K562 (cell line): ENCODE measurements around the gene TTLL12. TPM values are rescaled to one million over a fixed set of nuclear protein-coding genes. Genes with fewer than 3 reads are reported as not detected.

ENCODE experiments used
- ATAC-seq: fragments of 200-7000 bp; cut with Tn5 transposase; 3 replicates; pipeline ENCODE4 v1.9.1; 2020; ENCODE audit warnings: moderate library complexity
- BruUV-seq: library from RNA; stranded (reverse); fragments of 400-500 nt; replicated peaks from 2 replicates; lab custom pipeline; 2021; lab: Mats Ljungman, UMichigan
- CTCF ChIA-PET: fragments of 300-600 bp; formaldehyde crosslinking; extraction: SDS; loops from one replicate; lab custom pipeline; 2021; ENCODE audit warnings: low intra/inter-chr PET ratio; lab: Yijun Ruan, JAX
- POLR2A ChIA-PET: fragments of 300-600, 350-650 bp; sonication (Branson Sonifier 250); formaldehyde crosslinking; extraction: SDS; loops from one replicate; lab custom pipeline; 2021; ENCODE audit warnings: antibody characterized with exemption, inconsistent platforms; lab: Yijun Ruan, JAX
- DNase-seq, 4 experiments: peaks; one replicate each; pipeline versions ENCODE4 v3.0.0 to v3.0.0-alpha.2; 2011 to 2018; ENCODE audit warnings: low spot score in 3 of 4, mixed read lengths in 3 of 4; ENCODE audit errors: extremely low read depth in 1 of 4
- FAIRE-seq: peaks from 2 replicates; lab custom pipeline; 2011; peaks lifted over from hg19 to GRCh38; lab: Jason Lieb, UNC
- H2AFZ ChIP-seq: 2 replicates; pipeline ENCODE4 v1.6.0; 2011; ENCODE audit warnings: low read depth, low read length, control low read depth, inconsistent platforms
- H3K27ac ChIP-seq: fragments of 200-600 bp; 3 replicates; pipeline ENCODE4 v1.8.0; 2011; ENCODE audit warnings: low read depth, mild to moderate bottlenecking, control low read depth, inconsistent platforms, low read length, moderate library complexity, mixed read lengths; ENCODE audit errors: extremely low read depth
- H3K27me3 ChIP-seq, 2 experiments: fragments of 300-600 bp in 1 of 2; 2 replicates in 1 of 2; 3 replicates in 1 of 2; pipeline versions ENCODE4 v1.6.0 to v1.8.0; 2011; ENCODE audit warnings: inconsistent platforms in 2 of 2, low read length in 2 of 2, mild to moderate bottlenecking in 1 of 2, mixed read lengths in 1 of 2, moderate library complexity in 1 of 2; ENCODE audit not compliant: control insufficient read depth in 2 of 2, insufficient read depth in 2 of 2
- H3K36me3 ChIP-seq: fragments of 300-600 bp; 3 replicates; pipeline ENCODE4 v1.8.0; 2011; ENCODE audit warnings: mild to moderate bottlenecking, low read length, inconsistent platforms; ENCODE audit not compliant: control insufficient read depth, insufficient read depth
- H3K4me1 ChIP-seq, 2 experiments: fragments of 200-600 bp in 1 of 2; replicated peaks in 1 of 2; 2 replicates in 1 of 2; 3 replicates in 1 of 2; pipeline versions ENCODE4 v1.5.1 to v1.8.0; 2011; ENCODE audit warnings: inconsistent platforms in 2 of 2, low read length in 2 of 2, mild to moderate bottlenecking in 1 of 2, mixed read lengths in 1 of 2, moderate library complexity in 1 of 2; ENCODE audit not compliant: control insufficient read depth in 2 of 2, insufficient read depth in 2 of 2
- H3K4me2 ChIP-seq: 2 replicates; pipeline ENCODE4 v1.6.1; 2011; ENCODE audit warnings: low read length, control low read depth, inconsistent platforms, mixed read lengths; ENCODE audit not compliant: insufficient read depth
- H3K4me3 ChIP-seq: fragments of 200-600 bp; sonication (generic), shearing (Covaris generic); 2 replicates; pipeline ENCODE4 v1.5.1; 2016; ENCODE audit warnings: control low read depth, inconsistent platforms
- H3K79me2 ChIP-seq: fragments of 200-600 bp; 3 replicates; pipeline ENCODE4 v1.8.0; 2011; ENCODE audit warnings: low read length, inconsistent platforms; ENCODE audit not compliant: control insufficient read depth, insufficient read depth
- H3K9ac ChIP-seq, 2 experiments: 2 replicates each; pipeline versions ENCODE4 v1.6.0 to v1.6.1; 2011; ENCODE audit warnings: low read depth in 2 of 2, low read length in 2 of 2, control low read depth in 1 of 2, inconsistent platforms in 1 of 2, mild to moderate bottlenecking in 1 of 2, mixed read lengths in 1 of 2; ENCODE audit not compliant: insufficient read depth in 1 of 2
- H3K9me1 ChIP-seq: one replicate; pipeline ENCODE4 v1.6.0; 2011; ENCODE audit warnings: inconsistent platforms, mild to moderate bottlenecking, low read length, moderate library complexity; ENCODE audit not compliant: control insufficient read depth, insufficient read depth
- H3K9me3 ChIP-seq: replicated peaks from 2 replicates; pipeline ENCODE4 v1.5.1; 2011; ENCODE audit warnings: low read depth, low read length, inconsistent platforms; ENCODE audit not compliant: control insufficient read depth, insufficient read depth
- H4K20me1 ChIP-seq: replicated peaks from 2 replicates; pipeline ENCODE4 v1.6.1; 2011; ENCODE audit warnings: low read length, inconsistent platforms, mixed read lengths; ENCODE audit not compliant: control insufficient read depth, insufficient read depth
- ATF1 ChIP-seq, 2 experiments: fragments of 450-650 bp in 1 of 2; IDR thresholded peaks; 2 replicates each; pipeline ENCODE4 v1.6.1; 2016; ENCODE audit warnings: missing compliant biosample characterization in 1 of 2, missing genetic modification characterization in 1 of 2
- CREM ChIP-seq: IDR thresholded peaks from 2 replicates; pipeline ENCODE4 v1.6.1; 2014; ENCODE audit warnings: antibody characterized with exemption, low read depth
- DPF2 ChIP-seq: fragments of 450-650 bp; IDR thresholded peaks from 2 replicates; pipeline ENCODE4 v1.6.1; 2016
- ETV1 ChIP-seq: fragments of 450-650 bp; conservative IDR thresholded peaks from 2 replicates; pipeline ENCODE4 v1.6.1; 2016; ENCODE audit warnings: missing genetic modification characterization, control low read depth, low read depth, missing compliant biosample characterization
- PRPF4 ChIP-seq: fragments of 200-400 bp; formaldehyde crosslinking; IDR thresholded peaks from one replicate; pipeline ENCODE4 v1.6.1; 2017; ENCODE audit warnings: low read length, low read depth, mild to moderate bottlenecking; ENCODE audit not compliant: insufficient read depth, poor library complexity, severe bottlenecking
- ZKSCAN8 ChIP-seq: fragments of 200-800 bp; sonication (Bioruptor generic); IDR thresholded peaks from 2 replicates; pipeline ENCODE4 v1.6.1; 2016; ENCODE audit warnings: missing genetic modification characterization, missing compliant biosample characterization
- ZNF140 ChIP-seq: fragments of 250-450 bp; sonication (Bioruptor Pico); IDR thresholded peaks from 2 replicates; pipeline ENCODE4 v1.8.0; 2021; ENCODE audit warnings: moderate library complexity, mild to moderate bottlenecking, inconsistent platforms
- ZNF165 ChIP-seq: fragments of 250-450 bp; sonication (Bioruptor Pico); IDR thresholded peaks from 2 replicates; pipeline ENCODE4 v1.4.0; 2020; ENCODE audit warnings: borderline replicate concordance
- ZNF224 ChIP-seq: sonication (generic); formaldehyde crosslinking; IDR thresholded peaks from 2 replicates; pipeline ENCODE4 v1.8.0; 2022; ENCODE audit warnings: mild to moderate bottlenecking, missing genetic modification reagents
- WGBS: fragments of 100-300 bp; shearing (Covaris generic); methylation state at CpG from one replicate; pipeline ENCODE4 v1.1.6; 2016; ENCODE audit warnings: low coverage, mixed read lengths; ENCODE audit not compliant: insufficient coverage; ENCODE audit errors: missing lambda C conversion rate; 5-methylcytosine and 5-hydroxymethylcytosine counted together
- in situ Hi-C: fragments of 300-500 bp; cut with MboI; formaldehyde crosslinking; loops from 4 replicates; pipeline ENCODE4 v1.15.0; 2018; ENCODE audit warnings: inconsistent platforms, mixed read lengths
- intact Hi-C: fragments of 100-400 bp; cut with micrococcal nuclease; formaldehyde crosslinking; loops from 2 replicates; pipeline ENCODE4 v1.14.2; 2022
- polyA plus RNA-seq, 8 experiments: library from polyadenylated mRNA; depleted of rRNA in 4 of 8; stranded (reverse) in 5 of 8; unstranded in 3 of 8; fragments of >200 nt; fragmentation: Nextera tagmentation in 2 of 8; fragmentation: Illumina TruSeq in 1 of 8; extraction: Ambion mirVana in 2 of 8; extraction: Trizol in 1 of 8; gene quantifications; 2 replicates each; pipeline versions ENCODE4 v1.2.1 to v1.2.3, GENCODE V29; 2011 to 2014; ENCODE audit warnings: inconsistent platforms in 1 of 8, missing spikeins in 1 of 8
- total RNA-seq, 7 experiments: library from RNA; depleted of rRNA in 6 of 7; stranded (reverse); fragments of >200 nt in 6 of 7; fragmentation: Illumina TruSeq in 2 of 7; extraction: Trizol in 2 of 7; gene quantifications; 2 replicates each; pipeline versions ENCODE4 v1.2.1 to v1.2.3, GENCODE V29; 2011 to 2021; ENCODE audit warnings: low replicate concordance in 1 of 7
- TF ChIP-seq, protein P1 (sequence below): sonication (generic); formaldehyde crosslinking; IDR thresholded peaks from 2 replicates; pipeline ENCODE4 v1.8.0; 2022; ENCODE audit warnings: mild to moderate bottlenecking, missing genetic modification reagents
- TF ChIP-seq, protein P2 (sequence below): fragments of 250-450 bp; sonication (Bioruptor Pico); IDR thresholded peaks from 2 replicates; pipeline ENCODE4 v1.9.0; 2021; ENCODE audit warnings: mild to moderate bottlenecking
- TF ChIP-seq, protein P3 (sequence below), 2 experiments: IDR thresholded peaks; 2 replicates each; pipeline ENCODE4 v1.6.1; 2012; ENCODE audit warnings: improper control_type of control experiment in 2 of 2, low read depth in 2 of 2, low read length in 2 of 2, borderline replicate concordance in 1 of 2
- TF ChIP-seq, protein P4 (sequence below): fragments of 250-450 bp; sonication (Bioruptor Pico); IDR thresholded peaks from 2 replicates; pipeline ENCODE4 v1.5.0; 2021; ENCODE audit warnings: mild to moderate bottlenecking, moderate library complexity

The TTLL12 gene
- total and polyA plus RNA-seq, 9 of the 15 experiments (the other 6 are each of a cell fraction or from before 2014, with no cell fraction given), result 1.3 to 128 (median 43.0) TPM

DNA sequence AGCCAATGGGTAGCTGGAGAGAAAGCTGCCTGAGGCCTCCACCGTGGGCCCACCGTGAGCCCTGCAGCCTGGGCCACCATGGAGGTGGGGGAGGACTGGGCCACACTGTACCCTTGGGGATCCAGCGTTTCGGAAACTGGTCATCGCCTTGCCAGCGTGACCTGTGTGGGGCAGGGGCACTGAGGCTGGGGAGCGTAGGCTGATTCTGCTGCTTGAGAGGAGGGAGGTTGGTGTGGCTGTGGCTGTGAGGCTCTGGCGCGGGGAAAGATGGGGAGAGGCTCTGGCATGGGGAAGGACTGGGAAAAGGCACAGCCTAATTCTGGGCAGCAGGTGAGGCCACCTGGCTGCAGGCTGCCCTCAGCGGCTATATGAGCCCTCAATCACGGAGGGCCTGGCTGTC, 12.6 kb upstream of the TTLL12 start:
- H3K27ac ChIP-seq, result no peak overlapping the region
- DNase-seq, result no peak
- H3K36me3 ChIP-seq, result no peaks in the 10 kb centered on the region
- H3K9me3 ChIP-seq, result no peaks in the 10 kb centered on the region
- BruUV-seq, result no TSS peak
- no peaks in the 10 kb centered on the region for H4K20me1 ChIP-seq
- H3K4me3 ChIP-seq, result no peak overlapping the region
- peaks cover 0 to 11% of the 10 kb centered on the region in 2 experiments; a peak in 2 of 5 replicates for H3K27me3 ChIP-seq
- CTCF ChIA-PET, result no interaction called here
- intact Hi-C loops, result no loop called here
- POLR2A ChIA-PET, result no interaction called here
- no peak overlapping the region for H2AFZ ChIP-seq
- H3K4me1 ChIP-seq, result peaks cover 0 to 10% of the 10 kb centered on the region in 2 experiments; a peak in 2 of 5 replicates
- H3K9me1 ChIP-seq, result no peaks in the 10 kb centered on the region
- no peak overlapping the region for H3K4me2 ChIP-seq
- no peak overlapping the region for H3K9ac ChIP-seq
- ATAC-seq, result no peak
- no peaks in the 10 kb centered on the region for H3K79me2 ChIP-seq
- WGBS, result 20% methylated on average over 4 of the region's 11 CpGs
- in situ Hi-C loops, result no loop called here
- FAIRE-seq, result no peak
- TF ChIP-seq ZNF140 (no peak), DPF2 (no peak), ZKSCAN8 (CRISPR knock-in tag) (no peak), ATF1 (CRISPR knock-in tag; IDR thresholded peaks at IDR 0.05) (no peak), ATF1 (tag; IDR thresholded peaks at IDR 0.05) (no peak), ETV1 (tag) (no peak), ZNF165 (CRISPR knock-in tag) (no peak), CREM (no peak), PRPF4 (no peak), ZNF224 (CRISPR knock-in tag) (no peak)
- TF ChIP-seq, protein P1, sequence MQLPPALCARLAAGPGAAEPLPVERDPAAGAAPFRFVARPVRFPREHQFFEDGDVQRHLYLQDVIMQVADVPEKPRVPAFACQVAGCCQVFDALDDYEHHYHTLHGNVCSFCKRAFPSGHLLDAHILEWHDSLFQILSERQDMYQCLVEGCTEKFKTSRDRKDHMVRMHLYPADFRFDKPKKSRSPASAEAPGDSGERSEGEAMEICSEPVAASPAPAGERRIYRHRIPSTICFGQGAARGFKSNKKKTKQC, result no peak
- TF ChIP-seq, protein P2, sequence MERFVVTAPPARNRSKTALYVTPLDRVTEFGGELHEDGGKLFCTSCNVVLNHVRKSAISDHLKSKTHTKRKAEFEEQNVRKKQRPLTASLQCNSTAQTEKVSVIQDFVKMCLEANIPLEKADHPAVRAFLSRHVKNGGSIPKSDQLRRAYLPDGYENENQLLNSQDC (CRISPR knock-in tag), result no peak
- TF ChIP-seq, protein P3, sequence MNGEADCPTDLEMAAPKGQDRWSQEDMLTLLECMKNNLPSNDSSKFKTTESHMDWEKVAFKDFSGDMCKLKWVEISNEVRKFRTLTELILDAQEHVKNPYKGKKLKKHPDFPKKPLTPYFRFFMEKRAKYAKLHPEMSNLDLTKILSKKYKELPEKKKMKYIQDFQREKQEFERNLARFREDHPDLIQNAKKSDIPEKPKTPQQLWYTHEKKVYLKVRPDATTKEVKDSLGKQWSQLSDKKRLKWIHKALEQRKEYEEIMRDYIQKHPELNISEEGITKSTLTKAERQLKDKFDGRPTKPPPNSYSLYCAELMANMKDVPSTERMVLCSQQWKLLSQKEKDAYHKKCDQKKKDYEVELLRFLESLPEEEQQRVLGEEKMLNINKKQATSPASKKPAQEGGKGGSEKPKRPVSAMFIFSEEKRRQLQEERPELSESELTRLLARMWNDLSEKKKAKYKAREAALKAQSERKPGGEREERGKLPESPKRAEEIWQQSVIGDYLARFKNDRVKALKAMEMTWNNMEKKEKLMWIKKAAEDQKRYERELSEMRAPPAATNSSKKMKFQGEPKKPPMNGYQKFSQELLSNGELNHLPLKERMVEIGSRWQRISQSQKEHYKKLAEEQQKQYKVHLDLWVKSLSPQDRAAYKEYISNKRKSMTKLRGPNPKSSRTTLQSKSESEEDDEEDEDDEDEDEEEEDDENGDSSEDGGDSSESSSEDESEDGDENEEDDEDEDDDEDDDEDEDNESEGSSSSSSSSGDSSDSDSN (IDR thresholded peaks at IDR 0.05; ENCODE audit: borderline replicate concordance in 1 of 2, low read depth in 2 of 2, low read length in 2 of 2), result no peak
- TF ChIP-seq, protein P4, sequence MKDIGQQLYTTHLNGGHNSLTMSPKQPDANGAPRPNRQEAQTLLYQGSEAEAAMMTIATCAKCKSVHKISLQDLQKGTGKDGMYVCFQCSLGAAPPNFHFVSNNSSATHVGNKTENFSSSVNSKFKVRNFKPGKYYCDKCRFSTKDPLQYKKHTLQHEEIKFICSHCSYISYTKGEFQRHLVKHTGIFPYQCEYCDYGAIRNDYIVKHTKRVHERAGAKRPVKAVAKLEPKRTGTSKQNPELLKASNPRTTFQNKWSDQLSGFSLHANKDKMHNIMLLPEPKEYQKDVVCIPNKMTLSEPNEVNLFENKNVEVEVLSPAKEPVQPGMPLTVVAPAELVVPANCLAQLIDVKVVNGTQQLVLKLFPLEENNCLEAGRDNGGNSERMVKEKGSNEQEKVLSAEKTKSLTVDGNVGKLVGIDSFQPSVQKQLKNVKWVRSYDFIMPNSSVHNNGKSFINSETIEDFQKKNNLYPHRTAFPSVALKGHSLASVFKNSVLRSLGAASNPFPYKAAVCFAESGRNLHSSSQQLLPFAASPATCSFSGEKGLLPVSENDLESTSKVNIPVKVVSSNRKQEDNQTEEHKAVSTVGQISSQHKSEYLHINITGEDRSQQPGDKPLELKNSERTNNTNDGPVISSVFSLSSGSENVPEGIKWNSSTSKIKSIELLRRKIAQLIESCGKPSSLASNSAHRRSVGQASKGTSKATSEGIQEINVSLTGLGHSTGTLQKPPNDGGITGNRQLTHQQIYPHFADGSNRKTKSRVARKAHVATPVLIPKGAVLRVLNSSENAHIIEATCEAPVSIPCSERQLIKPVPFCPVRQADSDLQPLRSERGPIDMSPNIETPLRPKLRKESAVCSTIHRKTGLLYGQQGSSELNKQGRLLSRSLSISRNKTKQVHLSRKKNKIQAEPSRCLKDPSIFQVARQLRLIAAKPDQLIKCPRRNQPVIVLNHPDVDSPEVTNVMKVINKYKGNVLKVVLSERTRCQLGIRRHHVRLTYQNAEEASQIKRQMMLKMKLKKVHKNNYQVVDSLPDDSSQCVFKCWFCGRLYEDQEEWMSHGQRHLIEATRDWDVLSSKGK (CRISPR knock-in tag), result no peak
